Activated CD4-positive, alpha-beta T cell treated with anti-CD3 and anti-CD28 coated beads, Interleukin-2, Interleukin-4, amounts not matched to agents 100 ng/mL and 50 ng/mL, durations not matched to agents 16 hours and 8 hours (primary cell): ENCODE measurements around the gene TMEM44.
"Not testable (repeated sequence)": the region's sequence is repeated elsewhere in the genome, so short reads cannot be mapped to it uniquely, and the experiment has no call there.

Experiments used
- DNase-seq: peaks from one replicate; pipeline ENCODE4 v3.0.0-alpha.2; 2020; ENCODE audit warnings: low spot score

TMEM44 gene

GRCh38 chr3:194642769-194643168 lies 9.6 kb upstream of the TMEM44 start:
- no peak for DNase-seq

GRCh38 chr3:194640829-194641228 lies 7.6 kb upstream of the TMEM44 start:
- DNase-seq = peak; percentile 13

GRCh38 chr3:194638991-194639605 lies 5.9 kb upstream of the TMEM44 start:
- no peak for DNase-seq

GRCh38 chr3:194637541-194638400 lies 4.6 kb upstream of the TMEM44 start:
- DNase-seq = no peak

- no peak for DNase-seq
These were observed 3.8 kb upstream of the TMEM44 start for GRCh38 chr3:194637066-194637465.

GRCh38 chr3:194632809-194633348 lies 340 bp downstream of the TMEM44 start:
- no peak for DNase-seq

GRCh38 chr3:194632226-194632808 lies 902 bp downstream of the TMEM44 start:
- DNase-seq = no peak

- no peak for DNase-seq
These were observed 1.5 kb downstream of the TMEM44 start for GRCh38 chr3:194631696-194632095.

GRCh38 chr3:194630681-194631080 lies 2.5 kb downstream of the TMEM44 start:
- DNase-seq = not testable (repeated sequence)

- DNase-seq = no peak
These were observed 8.3 kb downstream of the TMEM44 start for GRCh38 chr3:194624956-194625355.

- DNase-seq = no peak
These were observed 9.5 kb downstream of the TMEM44 start for GRCh38 chr3:194623449-194624290.

GRCh38 chr3:194622621-194623340 lies 10.4 kb downstream of the TMEM44 start:
- DNase-seq = no peak

- no peak for DNase-seq
These were observed 11.3 kb downstream of the TMEM44 start for GRCh38 chr3:194621947-194622346.

- no peak for DNase-seq
These were observed 13.0 kb downstream of the TMEM44 start for GRCh38 chr3:194620196-194620595.

- DNase-seq = no peak
These were observed 13.5 kb downstream of the TMEM44 start for GRCh38 chr3:194619741-194620140.

GRCh38 chr3:194618858-194619608 lies 14.2 kb downstream of the TMEM44 start:
- no peak for DNase-seq

GRCh38 chr3:194617827-194618226 lies 15.4 kb downstream of the TMEM44 start:
- no peak for DNase-seq

GRCh38 chr3:194617143-194617671 lies 16.0 kb downstream of the TMEM44 start:
- no peak for DNase-seq

- no peak for DNase-seq
These were observed 18.0 kb downstream of the TMEM44 start for GRCh38 chr3:194615226-194615625.

GRCh38 chr3:194612221-194612620 lies 21.0 kb downstream of the TMEM44 start:
- no peak for DNase-seq
